GM12864 (cell line): ENCODE results near the gene CAV2.

Experiments
- DNase-seq: peaks from one replicate; pipeline ENCODE4 v3.0.0-alpha.2; 2011; ENCODE audit warnings: low read depth
- H3K4me3 ChIP-seq: 2 replicates; pipeline ENCODE4 v1.5.1; 2011; ENCODE audit warnings: mild to moderate bottlenecking, low read depth, low read length, control low read depth
- TF ChIP-seq, protein P1 (sequence below): IDR thresholded peaks from 2 replicates; pipeline ENCODE4 v1.5.1; 2011; ENCODE audit warnings: low read depth, mild to moderate bottlenecking, moderate library complexity, low read length, control low read depth, inconsistent platforms; ENCODE audit errors: missing control alignments

The CAV2 gene, protein sequence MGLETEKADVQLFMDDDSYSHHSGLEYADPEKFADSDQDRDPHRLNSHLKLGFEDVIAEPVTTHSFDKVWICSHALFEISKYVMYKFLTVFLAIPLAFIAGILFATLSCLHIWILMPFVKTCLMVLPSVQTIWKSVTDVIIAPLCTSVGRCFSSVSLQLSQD

DNA sequence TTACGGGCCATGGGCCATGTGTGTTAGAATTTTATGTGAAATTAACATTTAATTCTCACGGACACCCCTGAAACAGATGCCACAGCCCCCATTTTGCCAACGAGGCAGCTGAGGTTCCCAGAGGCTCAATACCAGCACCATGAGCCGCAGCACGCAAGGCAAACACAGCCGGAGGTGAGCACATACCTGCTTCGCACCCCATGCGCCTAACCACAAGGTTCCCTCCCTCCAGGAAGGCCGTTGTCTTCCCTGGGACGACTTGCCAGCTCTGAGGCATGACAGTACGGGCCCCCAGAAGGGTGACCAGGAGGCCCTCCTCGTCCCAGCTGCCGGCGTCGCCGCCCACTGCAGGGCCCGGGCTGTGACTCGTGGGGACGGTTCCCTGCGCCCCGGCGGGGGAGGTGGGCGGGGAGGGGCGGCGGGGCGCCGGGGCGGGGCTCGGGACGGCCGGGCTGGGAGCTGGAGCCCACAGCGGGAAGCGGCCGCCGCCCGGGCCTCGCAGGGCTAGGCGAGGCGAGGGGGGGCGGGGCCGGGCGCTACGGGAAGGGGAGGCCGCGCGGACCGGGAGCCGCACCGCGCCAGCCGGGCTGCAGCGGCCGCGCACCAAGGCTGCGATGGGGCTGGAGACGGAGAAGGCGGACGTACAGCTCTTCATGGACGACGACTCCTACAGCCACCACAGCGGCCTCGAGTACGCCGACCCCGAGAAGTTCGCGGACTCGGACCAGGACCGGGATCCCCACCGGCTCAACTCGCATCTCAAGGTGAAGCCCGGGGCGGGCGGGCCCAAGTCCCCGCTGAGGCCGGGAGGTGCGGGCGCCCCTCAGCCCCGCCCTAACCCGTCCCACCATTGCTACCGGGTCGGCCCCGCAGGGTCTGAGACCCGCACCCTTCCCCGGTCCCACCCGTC is at the start of gene CAV2:
CAV2 (plus strand) TSS at position 571 of the 910 bp plus-strand sequence; CDS start at position 615, 44 bp downstream.
- no peak for DNase-seq
- peak within 1 kb of the TSS; percentile 55 for H3K4me3 ChIP-seq
- TF ChIP-seq, protein P1, sequence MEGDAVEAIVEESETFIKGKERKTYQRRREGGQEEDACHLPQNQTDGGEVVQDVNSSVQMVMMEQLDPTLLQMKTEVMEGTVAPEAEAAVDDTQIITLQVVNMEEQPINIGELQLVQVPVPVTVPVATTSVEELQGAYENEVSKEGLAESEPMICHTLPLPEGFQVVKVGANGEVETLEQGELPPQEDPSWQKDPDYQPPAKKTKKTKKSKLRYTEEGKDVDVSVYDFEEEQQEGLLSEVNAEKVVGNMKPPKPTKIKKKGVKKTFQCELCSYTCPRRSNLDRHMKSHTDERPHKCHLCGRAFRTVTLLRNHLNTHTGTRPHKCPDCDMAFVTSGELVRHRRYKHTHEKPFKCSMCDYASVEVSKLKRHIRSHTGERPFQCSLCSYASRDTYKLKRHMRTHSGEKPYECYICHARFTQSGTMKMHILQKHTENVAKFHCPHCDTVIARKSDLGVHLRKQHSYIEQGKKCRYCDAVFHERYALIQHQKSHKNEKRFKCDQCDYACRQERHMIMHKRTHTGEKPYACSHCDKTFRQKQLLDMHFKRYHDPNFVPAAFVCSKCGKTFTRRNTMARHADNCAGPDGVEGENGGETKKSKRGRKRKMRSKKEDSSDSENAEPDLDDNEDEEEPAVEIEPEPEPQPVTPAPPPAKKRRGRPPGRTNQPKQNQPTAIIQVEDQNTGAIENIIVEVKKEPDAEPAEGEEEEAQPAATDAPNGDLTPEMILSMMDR: no peak

GRCh38 chr7:116449950-116450349 is 49.6 kb upstream of the CAV2 start:
- H3K4me3 ChIP-seq: no peak overlapping the region
- DNase-seq: no peak
- TF ChIP-seq, protein P1: no peak

GRCh38 chr7:116451957-116452729 is 47.4 kb upstream of the CAV2 start:
- no peak overlapping the region for H3K4me3 ChIP-seq
- DNase-seq: no peak
- TF ChIP-seq, protein P1: no peak

GRCh38 chr7:116454377-116454776 is 45.2 kb upstream of the CAV2 start:
- no peak for DNase-seq
- TF ChIP-seq, protein P1: no peak
- no peak overlapping the region for H3K4me3 ChIP-seq

GRCh38 chr7:116455009-116455408 is 44.5 kb upstream of the CAV2 start:
- H3K4me3 ChIP-seq: no peak overlapping the region
- TF ChIP-seq, protein P1: no peak
- no peak for DNase-seq

GRCh38 chr7:116455499-116455898 is 44.0 kb upstream of the CAV2 start:
- no peak overlapping the region for H3K4me3 ChIP-seq
- DNase-seq: no peak
- TF ChIP-seq, protein P1: no peak
